HG03575 (cell line): ENCODE measurements around the gene CBLC.

ENCODE experiments used
- ATAC-seq: cut with Tn5 transposase; IDR thresholded peaks from one replicate; pipeline ENCODE4 v1.9.1; 2021; ENCODE audit not compliant: unreplicated experiment, insufficient number of reproducible peaks, low FRiP score; ENCODE audit errors: extremely low read depth

The CBLC gene

GRCh38 chr19:44785993-44786392 lies 8.3 kb downstream of the CBLC start:
- no peak for ATAC-seq

- ATAC-seq, result no peak
These were observed 11.3 kb downstream of the CBLC start for GRCh38 chr19:44788971-44789370.

GRCh38 chr19:44789943-44790483 lies 12.3 kb downstream of the CBLC start:
- ATAC-seq, result no peak

GRCh38 chr19:44792281-44792680 lies 14.6 kb downstream of the CBLC start:
- ATAC-seq, result no peak

- ATAC-seq, result no peak
These were observed 16.9 kb downstream of the CBLC start for GRCh38 chr19:44794610-44795009.

GRCh38 chr19:44795398-44795987 lies 17.8 kb downstream of the CBLC start:
- ATAC-seq, result no peak

GRCh38 chr19:44796701-44797115 lies 19.0 kb downstream of the CBLC start:
- no peak for ATAC-seq

GRCh38 chr19:44799627-44800346 lies 22.1 kb downstream of the CBLC start:
- ATAC-seq, result no peak

- no peak for ATAC-seq
These were observed 22.8 kb downstream of the CBLC start for GRCh38 chr19:44800461-44800860.

GRCh38 chr19:44803442-44804428 lies 26.0 kb downstream of the CBLC start:
- no peak for ATAC-seq

GRCh38 chr19:44806291-44806690 lies 28.6 kb downstream of the CBLC start:
- no peak for ATAC-seq

GRCh38 chr19:44807162-44807561 lies 29.5 kb downstream of the CBLC start:
- no peak for ATAC-seq

GRCh38 chr19:44807652-44808462 lies 30.2 kb downstream of the CBLC start:
- no peak for ATAC-seq

GRCh38 chr19:44808463-44809371 lies 31.0 kb downstream of the CBLC start, which contains the start of gene BCAM:
Gene BCAM (plus strand): TSS chr19:44809103. CDS start chr19:44809125, 22 bp downstream.
- ATAC-seq, result no peak

GRCh38 chr19:44809577-44810233 lies 32.0 kb downstream of the CBLC start:
- no peak for ATAC-seq

- no peak for ATAC-seq
These were observed 32.8 kb downstream of the CBLC start for GRCh38 chr19:44810234-44811121.
